Neural cell (in vitro differentiated cells): ENCODE data around the gene NTMT1. TPM values are rescaled to one million over a fixed set of nuclear protein-coding genes. Genes with fewer than 3 reads are reported as not detected.
A peak's percentile ranks its signal among the peaks of the same experiment; 100 is the strongest.

Source experiments
- H2AFZ ChIP-seq: fragments of 200-600, 300-800 bp; sonication (generic), shearing (Covaris generic); 2 replicates; pipeline ENCODE4 v1.6.0; 2014; ENCODE audit warnings: low read depth, mild to moderate bottlenecking, antibody characterized with exemption, low read length, moderate library complexity
- H3F3A ChIP-seq: fragments of 200-600 bp; shearing (Covaris generic); 2 replicates; pipeline ENCODE4 v1.6.1; 2016; ENCODE audit warnings: mild to moderate bottlenecking, moderate library complexity, mixed read lengths, antibody characterized with exemption, low read length; ENCODE audit not compliant: insufficient read depth, poor library complexity, severe bottlenecking
- H3K27ac ChIP-seq: fragments of 200-600, 300-800 bp; sonication (generic), shearing (Covaris generic); 2 replicates; pipeline ENCODE4 v1.5.1; 2014; ENCODE audit warnings: mild to moderate bottlenecking, low read length, moderate library complexity
- H3K27me3 ChIP-seq: fragments of 300-800, 200-600 bp; sonication (generic), shearing (Covaris generic); 2 replicates; pipeline ENCODE4 v1.6.0; 2014; ENCODE audit warnings: mild to moderate bottlenecking, low read depth, low read length, moderate library complexity; ENCODE audit not compliant: insufficient read depth
- H3K36me3 ChIP-seq: fragments of 300-800, 200-600 bp; sonication (generic), shearing (Covaris generic); 2 replicates; pipeline ENCODE4 v1.5.1; 2014; ENCODE audit warnings: mild to moderate bottlenecking, antibody characterized with exemption, low read length, moderate library complexity; ENCODE audit not compliant: insufficient read depth
- H3K4me2 ChIP-seq: fragments of 300-800, 200-600 bp; sonication (generic), shearing (Covaris generic); 2 replicates; pipeline ENCODE4 v1.6.0; 2014; ENCODE audit warnings: mild to moderate bottlenecking, low read length
- H3K4me3 ChIP-seq: fragments of 300-800, 200-600 bp; sonication (generic), shearing (Covaris generic); 2 replicates; pipeline ENCODE4 v1.5.1; 2014; ENCODE audit warnings: mild to moderate bottlenecking, low read length, moderate library complexity
- H3K79me2 ChIP-seq: fragments of 200-600 bp; shearing (Covaris generic); replicated peaks from 2 replicates; pipeline ENCODE4 v1.6.0; 2014; ENCODE audit warnings: mild to moderate bottlenecking, low read length, moderate library complexity; ENCODE audit not compliant: insufficient read depth
- H3K9ac ChIP-seq: fragments of 300-800, 200-600 bp; sonication (generic), shearing (Covaris generic); 2 replicates; pipeline ENCODE4 v1.6.1; 2016; ENCODE audit warnings: mild to moderate bottlenecking, low read length, mixed read lengths
- H3K9me2 ChIP-seq: fragments of 200-600 bp; shearing (Covaris generic); 2 replicates; pipeline ENCODE4 v1.6.1; 2016; ENCODE audit warnings: mild to moderate bottlenecking, low read length, mixed read lengths; ENCODE audit not compliant: insufficient read depth
- H3K9me3 ChIP-seq: fragments of 200-600, 300-800 bp; sonication (generic), shearing (Covaris generic); 2 replicates; pipeline ENCODE4 v1.6.1; 2016; ENCODE audit warnings: mild to moderate bottlenecking, mixed run types, low read length, moderate library complexity, mixed read lengths
- H4K20me1 ChIP-seq: fragments of 200-600 bp; shearing (Covaris generic); 2 replicates; pipeline ENCODE4 v1.6.1; 2016; ENCODE audit warnings: mild to moderate bottlenecking, mixed run types; ENCODE audit not compliant: insufficient read depth
- EP300 ChIP-seq: fragments of 450-650 bp; conservative IDR thresholded peaks from 2 replicates; pipeline ENCODE4 v1.6.1; 2014; ENCODE audit warnings: antibody characterized with exemption, mild to moderate bottlenecking, moderate library complexity; ENCODE audit not compliant: poor library complexity, severe bottlenecking
- EZH2 ChIP-seq: fragments of 200-600, 300-800 bp; shearing (Covaris generic), sonication (generic); IDR thresholded peaks from 2 replicates; pipeline ENCODE4 v1.6.1; 2014; ENCODE audit warnings: antibody characterized with exemption, low read length, borderline replicate concordance, mild to moderate bottlenecking; ENCODE audit not compliant: insufficient read depth, poor library complexity, severe bottlenecking
- MXI1 ChIP-seq: fragments of 450-650 bp; conservative IDR thresholded peaks from 2 replicates; pipeline ENCODE4 v1.6.1; 2014; ENCODE audit warnings: antibody characterized with exemption, mild to moderate bottlenecking; ENCODE audit not compliant: poor library complexity, severe bottlenecking
- POLR2AphosphoS5 ChIP-seq: IDR thresholded peaks from 2 replicates; pipeline ENCODE4 v1.6.1; 2012
- RAD21 ChIP-seq: fragments of 450-650 bp; conservative IDR thresholded peaks from 2 replicates; pipeline ENCODE4 v1.6.1; 2014; ENCODE audit warnings: antibody characterized with exemption, mild to moderate bottlenecking, moderate library complexity
- SMC3 ChIP-seq: fragments of 450-650 bp; conservative IDR thresholded peaks from 2 replicates; pipeline ENCODE4 v1.6.1; 2014; ENCODE audit warnings: antibody characterized with exemption, mild to moderate bottlenecking, moderate library complexity; ENCODE audit not compliant: poor library complexity
- TAF1 ChIP-seq: IDR thresholded peaks from 2 replicates; pipeline ENCODE4 v1.6.1; 2012; ENCODE audit warnings: low read depth
- polyA plus RNA-seq: library from polyadenylated mRNA; depleted of rRNA; stranded (reverse); fragments of >200 nt; gene quantifications from 2 replicates; pipeline ENCODE4 v1.2.3, GENCODE V29; 2014
- TF ChIP-seq, protein P1 (sequence below): fragments of 450-650 bp; IDR thresholded peaks from 2 replicates; pipeline ENCODE4 v1.5.1; 2014; ENCODE audit warnings: antibody characterized with exemption, mild to moderate bottlenecking, moderate library complexity; ENCODE audit not compliant: poor library complexity, severe bottlenecking
- TF ChIP-seq, protein P2 (sequence below): IDR thresholded peaks from 2 replicates; pipeline ENCODE4 v1.6.1; 2012; ENCODE audit warnings: borderline replicate concordance

Gene NTMT1
- polyA plus RNA-seq, 1 donor from 2014 or later = 35.9 TPM

- no peak overlapping the region for H3K4me3 ChIP-seq
- peaks cover 6% of the 10 kb centered on the region for H4K20me1 ChIP-seq
- H3K9me3 ChIP-seq = no peaks in the 10 kb centered on the region
- no peak overlapping the region for H2AFZ ChIP-seq
- H3K9me2 ChIP-seq = no peaks in the 10 kb centered on the region
- no peaks in the 10 kb centered on the region for H3F3A ChIP-seq
- H3K4me2 ChIP-seq = no peak overlapping the region
- peaks cover 19% of the 10 kb centered on the region for H3K27me3 ChIP-seq
- H3K79me2 ChIP-seq = peaks cover 32% of the 10 kb centered on the region
- H3K9ac ChIP-seq = no peak overlapping the region
- no peak overlapping the region for H3K27ac ChIP-seq
- TF ChIP-seq, protein P1, sequence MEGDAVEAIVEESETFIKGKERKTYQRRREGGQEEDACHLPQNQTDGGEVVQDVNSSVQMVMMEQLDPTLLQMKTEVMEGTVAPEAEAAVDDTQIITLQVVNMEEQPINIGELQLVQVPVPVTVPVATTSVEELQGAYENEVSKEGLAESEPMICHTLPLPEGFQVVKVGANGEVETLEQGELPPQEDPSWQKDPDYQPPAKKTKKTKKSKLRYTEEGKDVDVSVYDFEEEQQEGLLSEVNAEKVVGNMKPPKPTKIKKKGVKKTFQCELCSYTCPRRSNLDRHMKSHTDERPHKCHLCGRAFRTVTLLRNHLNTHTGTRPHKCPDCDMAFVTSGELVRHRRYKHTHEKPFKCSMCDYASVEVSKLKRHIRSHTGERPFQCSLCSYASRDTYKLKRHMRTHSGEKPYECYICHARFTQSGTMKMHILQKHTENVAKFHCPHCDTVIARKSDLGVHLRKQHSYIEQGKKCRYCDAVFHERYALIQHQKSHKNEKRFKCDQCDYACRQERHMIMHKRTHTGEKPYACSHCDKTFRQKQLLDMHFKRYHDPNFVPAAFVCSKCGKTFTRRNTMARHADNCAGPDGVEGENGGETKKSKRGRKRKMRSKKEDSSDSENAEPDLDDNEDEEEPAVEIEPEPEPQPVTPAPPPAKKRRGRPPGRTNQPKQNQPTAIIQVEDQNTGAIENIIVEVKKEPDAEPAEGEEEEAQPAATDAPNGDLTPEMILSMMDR = peak; percentile 54
- TF ChIP-seq, protein P2, sequence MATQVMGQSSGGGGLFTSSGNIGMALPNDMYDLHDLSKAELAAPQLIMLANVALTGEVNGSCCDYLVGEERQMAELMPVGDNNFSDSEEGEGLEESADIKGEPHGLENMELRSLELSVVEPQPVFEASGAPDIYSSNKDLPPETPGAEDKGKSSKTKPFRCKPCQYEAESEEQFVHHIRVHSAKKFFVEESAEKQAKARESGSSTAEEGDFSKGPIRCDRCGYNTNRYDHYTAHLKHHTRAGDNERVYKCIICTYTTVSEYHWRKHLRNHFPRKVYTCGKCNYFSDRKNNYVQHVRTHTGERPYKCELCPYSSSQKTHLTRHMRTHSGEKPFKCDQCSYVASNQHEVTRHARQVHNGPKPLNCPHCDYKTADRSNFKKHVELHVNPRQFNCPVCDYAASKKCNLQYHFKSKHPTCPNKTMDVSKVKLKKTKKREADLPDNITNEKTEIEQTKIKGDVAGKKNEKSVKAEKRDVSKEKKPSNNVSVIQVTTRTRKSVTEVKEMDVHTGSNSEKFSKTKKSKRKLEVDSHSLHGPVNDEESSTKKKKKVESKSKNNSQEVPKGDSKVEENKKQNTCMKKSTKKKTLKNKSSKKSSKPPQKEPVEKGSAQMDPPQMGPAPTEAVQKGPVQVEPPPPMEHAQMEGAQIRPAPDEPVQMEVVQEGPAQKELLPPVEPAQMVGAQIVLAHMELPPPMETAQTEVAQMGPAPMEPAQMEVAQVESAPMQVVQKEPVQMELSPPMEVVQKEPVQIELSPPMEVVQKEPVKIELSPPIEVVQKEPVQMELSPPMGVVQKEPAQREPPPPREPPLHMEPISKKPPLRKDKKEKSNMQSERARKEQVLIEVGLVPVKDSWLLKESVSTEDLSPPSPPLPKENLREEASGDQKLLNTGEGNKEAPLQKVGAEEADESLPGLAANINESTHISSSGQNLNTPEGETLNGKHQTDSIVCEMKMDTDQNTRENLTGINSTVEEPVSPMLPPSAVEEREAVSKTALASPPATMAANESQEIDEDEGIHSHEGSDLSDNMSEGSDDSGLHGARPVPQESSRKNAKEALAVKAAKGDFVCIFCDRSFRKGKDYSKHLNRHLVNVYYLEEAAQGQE = no peak
- TF ChIP-seq RAD21 (peak; percentile 38), EZH2 (no peak), SMC3 (peak; percentile 59), POLR2AphosphoS5 (no peak), EP300 (no peak), TAF1 (no peak), MXI1 (no peak)
- H3K36me3 ChIP-seq = no peaks in the 10 kb centered on the region
Observed at GRCh38 chr9:129624168-129624759, 1.7 kb upstream of the NTMT1 start.

DNA sequence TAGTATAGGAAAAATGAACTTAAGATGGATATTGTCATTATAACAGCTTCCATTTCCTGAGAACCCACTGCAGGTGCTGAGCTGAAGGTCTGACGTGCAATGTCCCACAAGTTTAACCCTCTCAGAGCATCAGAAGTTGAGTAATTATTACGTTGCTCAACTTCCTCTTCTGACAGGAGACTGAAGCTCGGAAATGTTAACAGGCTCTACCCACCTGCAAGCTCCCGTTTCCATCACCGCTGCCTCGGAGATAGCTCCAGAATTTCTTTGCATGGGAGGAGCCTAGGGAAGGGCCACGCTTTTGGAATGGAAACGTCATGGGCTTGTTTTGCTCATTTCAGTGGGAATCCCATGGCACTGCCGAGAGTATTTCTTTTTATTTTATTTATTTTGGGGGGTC is 1.0 kb upstream of the NTMT1 start:
- no peak overlapping the region for H3K4me2 ChIP-seq
- no peaks in the 10 kb centered on the region for H3K36me3 ChIP-seq
- no peaks in the 10 kb centered on the region for H3K9me3 ChIP-seq
- no peak overlapping the region for H3K9ac ChIP-seq
- H3K9me2 ChIP-seq = no peaks in the 10 kb centered on the region
- no peaks in the 10 kb centered on the region for H3F3A ChIP-seq
- H3K79me2 ChIP-seq = peaks cover 39% of the 10 kb centered on the region
- H2AFZ ChIP-seq = no peak overlapping the region
- H3K27me3 ChIP-seq = peaks cover 13% of the 10 kb centered on the region
- H4K20me1 ChIP-seq = peaks cover 6% of the 10 kb centered on the region
- TF ChIP-seq, protein P1 = no peak
- H3K27ac ChIP-seq = no peak overlapping the region
- no peak overlapping the region for H3K4me3 ChIP-seq
